PC-9 (cell line): ENCODE data around the gene MEI4.
"Not testable (repeated sequence)": the region's sequence is repeated elsewhere in the genome, so short reads cannot be mapped to it uniquely, and the experiment has no call there.

Source experiments
- EZH2 ChIP-seq: fragments of 200-600 bp; sonication (generic); IDR thresholded peaks from 2 replicates; pipeline ENCODE4 v1.8.0; 2017; ENCODE audit warnings: antibody characterized with exemption, low read depth
- TF ChIP-seq, protein P1 (sequence below): fragments of 200-600 bp; sonication (generic); conservative IDR thresholded peaks from 2 replicates; pipeline ENCODE4 v1.6.1; 2017; ENCODE audit warnings: mixed run types, antibody characterized with exemption, mild to moderate bottlenecking, moderate library complexity

DNA sequence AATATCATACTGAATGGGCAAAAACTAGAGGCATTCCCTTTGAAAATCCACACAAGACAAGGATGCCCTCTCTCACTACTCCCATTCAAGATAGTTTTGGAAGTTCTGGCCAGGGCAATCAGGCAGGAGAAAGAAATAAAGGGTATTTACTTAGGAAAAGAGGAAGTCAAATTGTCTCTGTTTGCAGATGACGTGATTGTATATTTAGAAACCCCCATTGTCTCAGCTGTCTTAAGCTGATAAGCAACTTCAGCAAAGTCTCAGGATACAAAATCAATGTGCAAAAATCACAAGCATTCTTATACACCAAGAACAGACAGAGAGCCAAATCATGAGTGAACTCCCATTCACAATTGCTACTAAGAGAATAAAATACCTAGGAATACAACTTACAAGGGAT, 99.3 kb downstream of the MEI4 start:
- TF ChIP-seq, protein P1, sequence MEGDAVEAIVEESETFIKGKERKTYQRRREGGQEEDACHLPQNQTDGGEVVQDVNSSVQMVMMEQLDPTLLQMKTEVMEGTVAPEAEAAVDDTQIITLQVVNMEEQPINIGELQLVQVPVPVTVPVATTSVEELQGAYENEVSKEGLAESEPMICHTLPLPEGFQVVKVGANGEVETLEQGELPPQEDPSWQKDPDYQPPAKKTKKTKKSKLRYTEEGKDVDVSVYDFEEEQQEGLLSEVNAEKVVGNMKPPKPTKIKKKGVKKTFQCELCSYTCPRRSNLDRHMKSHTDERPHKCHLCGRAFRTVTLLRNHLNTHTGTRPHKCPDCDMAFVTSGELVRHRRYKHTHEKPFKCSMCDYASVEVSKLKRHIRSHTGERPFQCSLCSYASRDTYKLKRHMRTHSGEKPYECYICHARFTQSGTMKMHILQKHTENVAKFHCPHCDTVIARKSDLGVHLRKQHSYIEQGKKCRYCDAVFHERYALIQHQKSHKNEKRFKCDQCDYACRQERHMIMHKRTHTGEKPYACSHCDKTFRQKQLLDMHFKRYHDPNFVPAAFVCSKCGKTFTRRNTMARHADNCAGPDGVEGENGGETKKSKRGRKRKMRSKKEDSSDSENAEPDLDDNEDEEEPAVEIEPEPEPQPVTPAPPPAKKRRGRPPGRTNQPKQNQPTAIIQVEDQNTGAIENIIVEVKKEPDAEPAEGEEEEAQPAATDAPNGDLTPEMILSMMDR, result not testable (repeated sequence)
- not testable (repeated sequence) for TF ChIP-seq EZH2
